Mononuclear cell (primary cell): ENCODE results near the gene ANKLE1. TPM values are rescaled to one million over a fixed set of nuclear protein-coding genes. Genes with fewer than 3 reads are reported as not detected.
A peak's percentile ranks its signal among the peaks of the same experiment; 100 is the strongest.

Experiments used
- H3K27me3 ChIP-seq: 2 replicates; pipeline ENCODE4 v1.6.0; 2011; ENCODE audit warnings: low read length, control low read depth; ENCODE audit not compliant: insufficient read depth
- H3K4me1 ChIP-seq: 2 replicates; pipeline ENCODE4 v1.5.1; 2011; ENCODE audit warnings: mild to moderate bottlenecking, low read length, control low read depth; ENCODE audit not compliant: insufficient read depth
- H3K4me3 ChIP-seq: 2 replicates; pipeline ENCODE4 v1.5.1; 2011; ENCODE audit warnings: mild to moderate bottlenecking, low read length, moderate library complexity
- H3K9me3 ChIP-seq: 2 replicates; pipeline ENCODE4 v1.5.1; 2011; ENCODE audit warnings: low read depth, mild to moderate bottlenecking, control low read depth, low read length
- total RNA-seq: library from RNA; depleted of rRNA; stranded (reverse); fragments of >200 nt; gene quantifications from one replicate; pipeline ENCODE4 v1.2.3, GENCODE V29; 2012

Gene ANKLE1
- total RNA-seq, 1 donor, result 0.94 TPM

DNA sequence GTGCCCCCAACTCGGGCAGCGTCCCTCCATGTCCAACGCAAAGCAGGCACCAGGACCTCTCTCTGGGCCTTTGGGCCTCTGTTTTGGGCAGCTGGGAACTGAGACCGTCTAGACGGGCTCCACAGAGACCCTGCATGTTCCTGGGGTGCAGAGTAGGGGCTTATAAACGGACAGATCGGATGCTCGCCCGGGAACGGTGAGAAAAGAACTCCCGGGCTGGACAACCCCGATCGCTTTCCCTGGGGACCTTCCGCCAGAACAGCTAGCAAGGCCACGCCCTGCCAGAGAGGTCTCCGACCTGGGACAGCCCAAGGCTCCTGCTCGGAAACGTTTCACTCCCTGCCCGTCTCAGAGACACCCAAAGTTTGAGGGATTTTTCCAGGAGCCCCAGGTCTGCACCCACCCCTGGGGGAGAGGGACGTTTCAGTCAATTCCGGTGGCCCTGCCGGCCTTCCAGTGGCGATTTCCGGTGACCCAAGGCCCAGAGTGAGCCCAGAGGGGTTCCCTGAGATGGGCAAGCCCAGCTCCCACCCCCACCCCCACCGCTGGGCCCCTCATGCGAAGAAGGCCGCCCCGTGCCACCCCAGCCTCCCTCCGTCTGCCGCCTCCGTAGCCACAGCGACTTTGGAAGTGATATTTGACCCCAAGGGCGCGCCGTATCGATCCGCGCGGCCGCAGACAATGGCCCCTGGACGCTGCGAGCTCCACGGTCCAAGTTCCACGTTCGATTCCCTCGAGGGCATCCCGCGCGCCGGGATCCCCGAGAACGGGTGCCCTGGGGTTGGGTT lies 37.7 kb upstream of the ANKLE1 start:
- H3K4me1 ChIP-seq, result peaks cover 18% of the 10 kb centered on the region
- no peaks in the 10 kb centered on the region for H3K9me3 ChIP-seq
- no peak overlapping the region for H3K4me3 ChIP-seq
- H3K27me3 ChIP-seq, result no peaks in the 10 kb centered on the region

DNA sequence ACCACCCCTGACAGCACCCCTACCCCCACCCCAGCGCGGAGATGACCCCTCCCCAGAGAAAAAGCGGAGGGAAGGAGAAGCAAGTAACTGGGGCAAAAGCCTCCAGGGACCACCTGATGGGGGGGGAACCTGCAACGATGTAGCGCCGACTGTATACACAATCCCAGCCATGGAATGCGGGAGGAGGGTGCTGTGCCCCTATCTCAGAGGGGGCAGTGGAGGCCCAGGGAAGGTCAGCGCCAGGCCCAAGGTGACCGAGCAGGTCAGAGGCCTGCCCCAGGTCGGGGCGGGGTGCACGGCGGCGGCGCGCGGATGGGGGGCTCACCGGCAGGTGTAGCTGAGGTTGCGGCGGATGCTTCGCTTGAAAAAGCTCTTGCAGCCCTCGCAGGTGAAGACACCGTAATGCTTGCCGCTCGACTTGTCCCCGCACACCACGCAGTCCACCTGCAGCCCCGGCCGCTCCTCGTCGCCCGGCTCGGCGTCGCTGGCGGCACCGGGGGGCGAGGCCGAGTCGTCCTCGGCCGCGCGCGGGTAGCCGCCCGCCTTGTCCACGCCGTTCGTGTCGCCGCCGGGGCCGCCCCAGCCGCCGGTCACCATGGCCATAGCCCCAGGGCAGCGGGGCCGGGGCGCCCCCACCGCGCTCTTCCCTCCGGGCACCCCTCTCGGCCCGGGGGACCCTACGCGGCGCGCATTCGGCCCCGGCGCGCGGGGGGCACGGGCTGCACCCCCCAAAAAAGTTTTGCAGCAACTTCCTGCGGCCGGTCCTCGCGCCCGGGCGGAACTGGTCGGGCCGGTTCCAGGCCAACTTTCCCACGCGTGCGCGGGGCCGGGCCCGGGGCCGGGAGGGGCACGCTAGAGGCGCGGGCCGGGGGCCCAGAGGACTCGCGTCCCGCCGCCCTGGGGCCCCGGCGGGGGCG lies 36.8 kb upstream of the ANKLE1 start:
- peak overlapping the region; percentile 23 for H3K4me3 ChIP-seq
- H3K4me1 ChIP-seq, result peaks cover 18% of the 10 kb centered on the region
- H3K27me3 ChIP-seq, result no peaks in the 10 kb centered on the region
- no peaks in the 10 kb centered on the region for H3K9me3 ChIP-seq

DNA sequence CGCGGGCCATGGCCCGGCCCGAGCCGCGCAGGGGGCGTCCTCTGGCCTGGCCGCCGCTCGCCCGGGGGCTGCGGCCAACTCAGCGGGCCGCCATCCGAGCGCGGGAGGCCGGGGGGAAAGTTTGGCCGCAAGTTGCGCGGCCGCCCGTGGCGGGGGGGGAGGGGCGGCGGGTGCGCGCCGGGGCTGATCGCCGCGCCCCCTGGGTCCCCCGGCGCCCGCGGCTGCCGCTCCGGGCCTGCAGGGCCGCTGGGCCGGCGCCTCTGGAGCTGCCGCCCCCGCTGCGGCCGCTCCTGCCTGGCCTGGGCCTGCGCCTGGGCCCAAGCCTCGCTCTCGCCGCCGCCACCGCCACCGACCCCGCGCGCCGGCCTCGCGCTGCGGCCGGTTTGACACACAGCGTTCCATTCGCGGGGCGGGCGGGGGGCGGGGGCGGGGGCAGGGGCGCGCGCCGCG lies 36.1 kb upstream of the ANKLE1 start, which contains the start of gene NR2F6:
Gene NR2F6 (minus strand): TSS at position 385 of the 450 bp plus-strand sequence. CDS start 699 bp downstream, outside the sequence.
- no peaks in the 10 kb centered on the region for H3K27me3 ChIP-seq
- H3K4me1 ChIP-seq, result peaks cover 18% of the 10 kb centered on the region
- no peaks in the 10 kb centered on the region for H3K9me3 ChIP-seq
- H3K4me3 ChIP-seq, result peak within 1 kb of the TSS; percentile 36

DNA sequence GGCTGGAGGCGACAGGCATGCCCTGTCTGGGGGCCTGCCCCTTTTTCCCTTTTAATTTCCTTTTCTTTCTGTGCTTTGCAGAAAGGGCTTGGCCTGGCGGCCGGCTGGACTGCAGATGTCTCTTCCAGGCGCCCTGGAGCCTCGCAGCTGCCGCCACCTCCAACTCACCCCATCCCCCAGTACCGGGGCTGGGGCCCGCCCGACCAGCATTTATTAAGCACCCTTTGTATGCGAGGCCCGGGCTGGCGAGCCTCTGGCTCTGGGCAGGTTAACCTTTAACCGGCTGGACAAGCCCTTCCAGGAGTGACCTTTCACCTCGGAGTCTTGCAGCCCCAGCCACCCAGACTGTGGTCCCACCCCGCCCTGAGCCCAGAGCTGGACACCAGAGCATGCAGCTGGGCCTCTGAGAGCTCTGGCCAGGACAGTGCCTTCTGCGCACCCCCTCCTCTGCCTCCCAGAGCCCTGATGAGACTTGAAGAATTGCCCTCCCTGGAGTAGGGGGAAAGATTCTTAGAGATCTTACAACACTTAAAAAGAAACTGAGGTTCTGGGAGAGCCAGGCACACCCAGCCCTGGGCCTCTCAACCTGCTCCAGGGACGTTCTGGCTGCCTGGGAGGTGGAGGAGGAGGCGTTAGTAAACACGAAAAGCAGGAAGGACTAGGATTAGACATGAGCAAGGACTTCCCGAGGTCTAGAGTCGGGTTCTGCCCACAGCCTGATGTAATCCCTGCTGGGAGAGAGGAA lies 34.8 kb upstream of the ANKLE1 start:
- no peaks in the 10 kb centered on the region for H3K27me3 ChIP-seq
- H3K4me1 ChIP-seq, result peaks cover 18% of the 10 kb centered on the region
- H3K9me3 ChIP-seq, result no peaks in the 10 kb centered on the region
- peak overlapping the region; percentile 36 for H3K4me3 ChIP-seq

DNA sequence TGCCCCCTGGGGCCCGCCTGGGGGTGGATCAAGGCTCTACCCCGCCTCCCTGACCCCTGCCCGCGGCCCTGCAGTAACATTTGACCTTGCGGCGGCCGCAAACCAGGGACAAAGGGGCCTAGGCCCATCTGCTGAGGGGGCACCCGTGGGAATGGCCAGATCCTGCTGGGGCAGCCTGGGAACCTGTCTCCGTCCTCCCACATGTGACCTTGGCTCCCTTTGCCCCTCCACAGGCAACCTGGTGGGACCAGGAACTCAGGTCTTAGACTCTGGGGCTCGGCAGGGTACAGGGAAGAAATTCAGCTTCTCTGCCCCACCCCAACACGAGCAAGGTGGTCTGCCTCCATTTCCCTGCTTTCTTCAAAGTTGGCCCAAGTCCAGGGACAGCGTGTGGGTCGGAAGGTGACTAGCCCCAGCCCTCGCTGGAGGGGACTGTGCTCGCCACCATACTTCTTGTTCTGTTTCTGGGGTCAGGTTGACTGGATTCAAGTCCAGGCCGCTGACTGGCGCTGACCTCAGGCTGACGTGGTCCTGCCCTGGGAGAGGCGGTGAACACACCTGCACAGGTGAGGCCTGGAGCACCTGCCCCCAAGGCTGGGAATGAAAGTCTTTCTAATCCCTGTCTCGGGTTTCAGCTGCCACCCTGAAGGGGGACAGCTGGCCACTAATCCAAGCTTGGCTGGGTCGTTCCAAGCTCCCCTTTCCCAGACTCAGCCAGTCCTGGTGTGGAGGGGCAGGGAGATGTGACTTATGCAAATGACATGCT lies 33.5 kb upstream of the ANKLE1 start:
- no peaks in the 10 kb centered on the region for H3K9me3 ChIP-seq
- no peaks in the 10 kb centered on the region for H3K27me3 ChIP-seq
- no peak overlapping the region for H3K4me3 ChIP-seq
- peaks cover 18% of the 10 kb centered on the region for H3K4me1 ChIP-seq

DNA sequence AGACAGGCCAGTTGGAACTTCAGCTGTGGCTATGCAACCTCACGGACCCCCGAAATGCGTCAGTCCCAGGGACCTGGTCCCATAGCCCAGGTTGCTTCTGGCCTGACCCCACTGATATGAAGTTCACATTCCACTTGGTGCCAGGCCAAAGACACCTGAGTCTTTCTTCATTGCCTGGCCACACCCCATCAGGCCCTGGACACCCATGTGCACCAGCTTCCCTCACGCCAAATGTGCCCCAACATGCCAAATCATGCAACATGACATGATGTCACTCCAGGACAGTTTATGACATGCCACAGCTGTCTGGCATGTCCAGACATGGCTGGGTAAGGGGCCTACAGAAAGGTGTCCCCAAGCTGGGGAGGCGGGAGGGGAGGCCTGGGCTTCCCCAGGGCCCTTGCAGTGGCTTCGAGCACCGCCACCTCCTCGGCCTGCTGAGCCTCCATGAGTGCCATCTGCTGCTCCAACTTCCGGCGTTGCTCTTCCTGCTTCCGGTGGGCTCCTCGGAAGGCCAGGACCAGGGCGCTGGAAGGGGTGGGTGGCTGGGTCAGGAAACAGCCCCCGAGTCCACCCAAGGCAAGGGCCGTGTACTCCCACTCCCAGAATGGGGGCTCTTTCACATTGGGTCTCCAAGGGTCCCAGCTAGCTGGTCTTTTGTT lies 31.7 kb upstream of the ANKLE1 start:
- Histone ChIP-seq H3K27me3 (no peaks in the 10 kb centered on the region), H3K4me1 (peaks cover 13% of the 10 kb centered on the region), H3K4me3 (no peak overlapping the region), H3K9me3 (no peaks in the 10 kb centered on the region)

DNA sequence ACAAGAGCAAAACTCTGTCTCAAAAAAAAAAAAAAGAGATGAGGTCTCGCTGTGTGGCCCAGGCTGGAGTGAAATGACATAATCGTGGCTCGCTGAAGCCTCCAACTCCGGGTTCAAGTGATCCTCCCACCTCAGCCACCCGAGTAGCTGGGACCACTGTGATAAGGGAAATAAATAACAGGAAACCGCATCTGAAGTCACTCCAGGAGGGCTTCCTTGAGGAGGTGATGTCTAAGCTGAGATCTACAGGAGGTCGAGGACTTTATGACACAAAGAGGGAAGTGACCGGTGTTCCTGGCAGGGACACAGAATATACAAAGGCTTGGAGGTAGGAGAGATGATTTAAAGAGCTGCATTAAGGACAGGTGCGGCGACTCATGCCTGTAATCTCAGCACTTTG lies 27.1 kb upstream of the ANKLE1 start:
- Histone ChIP-seq H3K4me3 (no peak overlapping the region), H3K27me3 (no peaks in the 10 kb centered on the region), H3K9me3 (no peaks in the 10 kb centered on the region), H3K4me1 (no peaks in the 10 kb centered on the region)

DNA sequence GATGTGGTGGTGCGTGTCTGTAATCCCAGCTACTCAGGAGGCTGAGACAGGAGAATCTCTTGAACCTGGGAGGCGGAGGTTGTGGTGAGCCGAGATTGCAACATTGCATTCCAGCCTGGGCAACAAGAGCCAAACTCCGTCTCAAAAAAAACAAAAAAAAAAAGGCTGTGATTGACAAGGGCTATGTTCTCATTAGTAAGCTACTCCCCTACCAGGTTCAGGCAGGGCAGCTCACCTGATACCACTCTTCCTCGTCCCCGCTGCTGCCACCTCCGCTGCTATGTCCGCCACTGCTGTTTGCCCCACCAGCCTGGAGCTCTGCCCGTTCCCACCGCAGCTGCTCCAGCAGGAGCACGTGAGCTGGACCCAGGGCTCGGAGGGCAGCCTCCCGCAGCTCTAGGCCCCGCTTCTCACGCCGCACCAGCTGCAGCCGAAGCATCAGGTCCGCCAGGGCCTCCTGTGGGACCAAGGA lies 26.5 kb upstream of the ANKLE1 start:
- H3K4me1 ChIP-seq, result no peaks in the 10 kb centered on the region
- no peak overlapping the region for H3K4me3 ChIP-seq
- H3K27me3 ChIP-seq, result no peaks in the 10 kb centered on the region
- H3K9me3 ChIP-seq, result no peaks in the 10 kb centered on the region

DNA sequence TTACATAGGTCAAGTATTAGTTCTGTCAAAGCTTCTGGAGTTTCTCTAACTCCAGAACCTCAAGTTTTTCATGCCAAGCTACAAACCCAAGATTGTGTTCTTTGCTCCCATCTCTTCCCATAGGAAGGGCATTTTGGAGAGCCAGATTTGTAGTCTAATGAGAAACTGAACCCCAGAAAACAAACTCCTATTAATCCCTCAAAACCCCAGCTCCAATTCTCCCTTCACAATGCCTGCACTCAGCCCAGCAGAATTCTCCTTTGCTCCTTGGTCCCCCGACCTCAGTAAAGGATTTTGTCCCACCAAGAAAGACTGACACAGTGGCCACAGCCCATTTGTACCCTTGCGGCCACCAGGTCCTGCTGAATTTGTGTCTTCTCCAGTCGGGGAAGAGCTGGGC lies 25.6 kb upstream of the ANKLE1 start:
- H3K4me3 ChIP-seq, result no peak overlapping the region
- H3K27me3 ChIP-seq, result no peaks in the 10 kb centered on the region
- H3K9me3 ChIP-seq, result no peaks in the 10 kb centered on the region
- H3K4me1 ChIP-seq, result no peaks in the 10 kb centered on the region

DNA sequence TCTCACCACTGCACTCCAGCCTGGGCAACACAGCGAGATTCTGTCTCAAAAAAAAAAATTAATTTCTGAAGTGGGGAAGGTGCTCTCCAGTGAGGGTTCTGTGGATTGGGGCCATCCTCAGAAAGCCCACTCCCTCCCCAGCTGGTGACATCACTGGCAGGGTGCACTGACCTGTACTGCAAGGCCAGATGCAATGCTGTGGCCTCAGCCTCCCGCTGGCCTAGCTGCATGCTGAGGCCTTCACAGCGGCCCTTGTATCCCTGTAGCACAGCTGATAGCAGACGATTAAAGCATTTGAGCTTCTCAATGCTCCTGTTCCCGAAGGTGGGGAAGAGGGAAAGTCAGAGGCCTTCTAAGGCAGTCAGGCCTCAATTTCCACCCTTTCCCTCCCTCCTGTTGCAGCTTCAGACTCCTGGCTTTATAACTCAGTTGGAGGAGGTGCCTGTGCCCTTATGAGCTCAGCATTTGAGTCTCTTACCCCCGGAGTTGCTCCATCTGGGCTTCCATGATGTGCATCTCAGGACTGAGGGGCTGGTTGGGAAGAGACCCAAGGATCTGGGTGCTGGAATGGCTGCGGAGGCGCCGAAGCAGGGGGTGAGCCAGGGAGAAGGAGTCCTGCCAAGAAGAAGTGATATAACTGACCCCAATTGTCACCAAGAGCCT lies 22.5 kb upstream of the ANKLE1 start:
- no peaks in the 10 kb centered on the region for H3K9me3 ChIP-seq
- H3K4me3 ChIP-seq, result no peak overlapping the region
- H3K27me3 ChIP-seq, result no peaks in the 10 kb centered on the region
- no peaks in the 10 kb centered on the region for H3K4me1 ChIP-seq

DNA sequence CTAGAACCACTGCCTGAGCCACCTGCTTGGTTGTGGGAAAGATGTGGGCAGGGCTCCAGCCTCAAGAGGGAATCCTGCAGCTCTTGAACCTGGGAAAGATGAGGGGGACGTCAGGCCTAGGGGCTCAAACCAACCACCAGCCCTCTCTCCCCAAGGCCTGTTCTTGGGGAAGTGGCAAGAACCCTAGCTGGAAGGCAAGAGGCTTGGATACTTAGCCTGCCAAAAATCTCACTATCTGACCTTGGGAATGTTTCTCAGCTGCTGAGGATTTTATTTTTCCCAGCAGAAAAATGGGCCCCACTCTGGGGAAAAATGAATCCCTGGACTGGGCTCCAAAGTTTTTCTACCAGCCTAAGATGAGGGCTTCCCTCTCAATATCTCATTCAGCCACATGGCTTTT lies 21.8 kb upstream of the ANKLE1 start:
- Histone ChIP-seq H3K4me1 (peaks cover 1% of the 10 kb centered on the region), H3K9me3 (no peaks in the 10 kb centered on the region), H3K27me3 (no peaks in the 10 kb centered on the region), H3K4me3 (no peak overlapping the region)

DNA sequence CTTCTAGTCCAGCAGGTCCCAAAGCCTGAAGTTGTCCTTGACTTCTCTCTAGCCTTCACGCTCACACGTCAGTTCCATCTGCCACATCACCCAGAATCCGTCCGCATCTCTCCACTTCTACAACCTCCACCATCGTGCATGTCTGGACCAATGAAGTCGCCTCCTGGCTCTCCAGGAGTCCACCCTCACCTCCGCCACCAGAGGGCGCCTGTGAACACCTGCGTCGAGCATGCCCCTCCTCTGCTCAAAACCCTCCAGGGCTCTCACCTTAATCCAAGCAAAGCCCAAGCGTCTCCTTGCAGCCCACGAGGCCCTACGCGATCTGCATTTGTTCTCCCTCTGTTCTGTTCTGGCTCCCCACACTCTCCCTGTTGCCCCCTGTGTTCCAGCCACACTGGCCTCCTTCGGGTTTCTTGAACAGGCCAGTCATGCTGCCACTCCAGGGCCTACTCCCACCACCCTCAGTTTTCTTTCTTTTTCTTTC lies 20.8 kb upstream of the ANKLE1 start:
- H3K27me3 ChIP-seq, result no peaks in the 10 kb centered on the region
- no peak overlapping the region for H3K4me3 ChIP-seq
- no peaks in the 10 kb centered on the region for H3K9me3 ChIP-seq
- H3K4me1 ChIP-seq, result peaks cover 4% of the 10 kb centered on the region

DNA sequence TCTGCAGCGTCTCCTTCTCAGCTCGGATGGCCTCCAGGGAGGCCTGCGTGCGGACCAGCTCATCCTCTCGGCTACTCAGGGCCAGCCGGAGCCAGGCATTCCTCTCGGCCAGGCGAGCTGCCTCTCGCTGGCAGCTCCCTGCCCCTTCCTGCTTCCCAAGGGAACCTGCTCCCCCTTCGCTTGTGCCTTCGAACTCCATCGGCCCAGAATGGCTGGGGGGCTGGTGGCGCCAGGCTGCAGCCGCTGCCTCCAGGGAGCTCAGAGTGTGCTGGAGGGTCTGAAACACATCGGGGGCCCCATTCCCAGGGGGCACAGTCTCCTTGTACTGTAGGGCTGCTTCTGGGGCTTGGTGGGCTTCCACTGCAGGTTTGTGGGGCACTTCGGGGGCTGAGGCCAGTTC lies 19.1 kb upstream of the ANKLE1 start:
- Histone ChIP-seq H3K9me3 (no peaks in the 10 kb centered on the region), H3K4me3 (no peak overlapping the region), H3K4me1 (peaks cover 14% of the 10 kb centered on the region), H3K27me3 (no peaks in the 10 kb centered on the region)
